SU-DHL-6 (cell line): ENCODE data around the gene AGPAT4.
"Not testable (repeated sequence)": the region's sequence is repeated elsewhere in the genome, so short reads cannot be mapped to it uniquely, and the experiment has no call there.

Source experiments
- EZH2phosphoT487 ChIP-seq: fragments of 200-600 bp; sonication (generic), shearing (Covaris generic); conservative IDR thresholded peaks from 2 replicates; pipeline ENCODE4 v1.6.1; 2018; ENCODE audit warnings: mild to moderate bottlenecking, antibody characterized with exemption, low read length, moderate library complexity, mixed read lengths
- TF ChIP-seq, protein P1 (sequence below): fragments of 200-600 bp; sonication (generic); IDR thresholded peaks from one replicate; pipeline ENCODE4 v1.5.1; 2017; ENCODE audit warnings: antibody characterized with exemption, mild to moderate bottlenecking, low read length, moderate library complexity; ENCODE audit not compliant: insufficient read depth, poor library complexity, severe bottlenecking

DNA sequence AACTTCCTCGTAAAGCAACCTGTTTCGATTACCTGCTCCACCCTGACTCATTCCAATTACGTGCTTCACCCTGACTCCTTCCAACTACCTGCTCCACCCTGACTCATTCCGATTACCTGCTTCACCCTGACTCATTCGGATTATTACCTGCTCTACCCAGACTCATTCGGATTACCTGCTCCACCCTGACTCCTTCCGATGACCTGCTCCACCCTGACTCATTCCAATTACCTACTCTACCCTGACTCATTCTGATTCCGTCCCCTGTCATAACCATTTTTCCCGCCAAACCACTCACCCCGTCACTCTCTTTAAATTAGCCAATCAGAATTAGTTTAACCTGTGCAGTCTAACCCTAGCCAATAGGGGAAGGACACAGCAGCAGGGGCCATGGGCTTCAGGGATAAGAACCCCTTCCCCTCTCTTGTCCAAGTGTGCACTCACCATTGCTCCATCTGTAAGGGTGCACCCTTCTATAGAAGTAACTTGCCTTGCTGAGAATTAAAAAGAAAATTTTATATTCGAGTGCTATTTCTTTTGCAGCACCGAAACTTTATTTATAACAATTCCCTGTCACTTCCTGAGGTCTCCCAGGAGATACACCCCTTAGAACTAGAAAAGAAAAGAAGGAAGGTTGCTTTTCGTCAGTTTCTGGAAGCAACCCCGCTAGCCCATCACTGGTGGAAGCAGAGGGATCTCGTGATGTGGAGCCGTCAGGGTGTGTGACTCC lies 48.7 kb downstream of the AGPAT4 start:
- TF ChIP-seq EZH2phosphoT487, result not testable (repeated sequence)
- TF ChIP-seq, protein P1, sequence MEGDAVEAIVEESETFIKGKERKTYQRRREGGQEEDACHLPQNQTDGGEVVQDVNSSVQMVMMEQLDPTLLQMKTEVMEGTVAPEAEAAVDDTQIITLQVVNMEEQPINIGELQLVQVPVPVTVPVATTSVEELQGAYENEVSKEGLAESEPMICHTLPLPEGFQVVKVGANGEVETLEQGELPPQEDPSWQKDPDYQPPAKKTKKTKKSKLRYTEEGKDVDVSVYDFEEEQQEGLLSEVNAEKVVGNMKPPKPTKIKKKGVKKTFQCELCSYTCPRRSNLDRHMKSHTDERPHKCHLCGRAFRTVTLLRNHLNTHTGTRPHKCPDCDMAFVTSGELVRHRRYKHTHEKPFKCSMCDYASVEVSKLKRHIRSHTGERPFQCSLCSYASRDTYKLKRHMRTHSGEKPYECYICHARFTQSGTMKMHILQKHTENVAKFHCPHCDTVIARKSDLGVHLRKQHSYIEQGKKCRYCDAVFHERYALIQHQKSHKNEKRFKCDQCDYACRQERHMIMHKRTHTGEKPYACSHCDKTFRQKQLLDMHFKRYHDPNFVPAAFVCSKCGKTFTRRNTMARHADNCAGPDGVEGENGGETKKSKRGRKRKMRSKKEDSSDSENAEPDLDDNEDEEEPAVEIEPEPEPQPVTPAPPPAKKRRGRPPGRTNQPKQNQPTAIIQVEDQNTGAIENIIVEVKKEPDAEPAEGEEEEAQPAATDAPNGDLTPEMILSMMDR, result not testable (repeated sequence)
